Fibroblast of lung (primary cell): ENCODE measurements around the gene NBEA.

Experiments used
- EZH2 ChIP-seq: IDR thresholded peaks from 2 replicates; pipeline ENCODE4 v1.5.1; 2012; ENCODE audit warnings: low read length, control low read depth, mild to moderate bottlenecking; ENCODE audit errors: missing control alignments
- TF ChIP-seq, protein P1 (sequence below), 2 donors: IDR thresholded peaks in 1 of 2; conservative IDR thresholded peaks in 1 of 2; 1 replicate in 1 of 2; 2 replicates in 1 of 2; pipeline ENCODE4 v1.5.1; 2011 to 2012; ENCODE audit warnings: low read length in 2 of 2, control low read depth in 1 of 2, inconsistent platforms in 1 of 2, low read depth in 1 of 2, mild to moderate bottlenecking in 1 of 2

DNA sequence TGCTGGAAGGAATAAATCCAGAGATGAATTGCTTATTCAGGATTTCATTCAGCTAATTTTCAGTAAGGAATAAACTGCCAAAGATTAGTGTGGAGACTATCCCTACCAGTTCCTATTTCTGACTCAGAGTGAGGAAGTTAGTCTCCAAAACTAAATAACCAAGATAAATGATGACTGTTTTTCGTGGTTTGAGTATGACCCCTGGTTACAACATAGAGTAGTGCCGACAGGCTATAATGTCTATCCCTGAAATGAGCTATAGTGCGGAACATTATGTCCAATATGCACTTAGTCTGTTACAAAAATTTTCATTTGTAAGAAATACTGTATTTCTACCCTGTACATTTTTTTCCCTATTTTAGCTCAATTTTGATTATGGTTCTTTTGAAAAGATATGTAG is 51.4 kb downstream of the NBEA start:
- TF ChIP-seq, protein P1, sequence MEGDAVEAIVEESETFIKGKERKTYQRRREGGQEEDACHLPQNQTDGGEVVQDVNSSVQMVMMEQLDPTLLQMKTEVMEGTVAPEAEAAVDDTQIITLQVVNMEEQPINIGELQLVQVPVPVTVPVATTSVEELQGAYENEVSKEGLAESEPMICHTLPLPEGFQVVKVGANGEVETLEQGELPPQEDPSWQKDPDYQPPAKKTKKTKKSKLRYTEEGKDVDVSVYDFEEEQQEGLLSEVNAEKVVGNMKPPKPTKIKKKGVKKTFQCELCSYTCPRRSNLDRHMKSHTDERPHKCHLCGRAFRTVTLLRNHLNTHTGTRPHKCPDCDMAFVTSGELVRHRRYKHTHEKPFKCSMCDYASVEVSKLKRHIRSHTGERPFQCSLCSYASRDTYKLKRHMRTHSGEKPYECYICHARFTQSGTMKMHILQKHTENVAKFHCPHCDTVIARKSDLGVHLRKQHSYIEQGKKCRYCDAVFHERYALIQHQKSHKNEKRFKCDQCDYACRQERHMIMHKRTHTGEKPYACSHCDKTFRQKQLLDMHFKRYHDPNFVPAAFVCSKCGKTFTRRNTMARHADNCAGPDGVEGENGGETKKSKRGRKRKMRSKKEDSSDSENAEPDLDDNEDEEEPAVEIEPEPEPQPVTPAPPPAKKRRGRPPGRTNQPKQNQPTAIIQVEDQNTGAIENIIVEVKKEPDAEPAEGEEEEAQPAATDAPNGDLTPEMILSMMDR (conservative IDR thresholded peaks at IDR 0.05 in 1 of 2, IDR thresholded peaks at IDR 0.05 in 1 of 2; ENCODE audit: low read depth in 1 of 2, low read length in 2 of 2) = no peak
- no peak for TF ChIP-seq EZH2
